ENCODE results near the gene BSG.

Gene BSG

GRCh38 chr19:609004-609346, 36.6 kb downstream of the BSG start:
- FAIRE-seq: no peak
- DNase-seq (ENCODE audit: insufficient read length, low spot score): no peak
- TF ChIP-seq SPI1 (IDR thresholded peaks at IDR 0.05; ENCODE audit: low read depth, low read length): no peak
- no peak for TF ChIP-seq PAX5 (IDR thresholded peaks at IDR 0.05; ENCODE audit: insufficient read depth, low read length, severe bottlenecking)
- no peak for TF ChIP-seq TAF1 (IDR thresholded peaks at IDR 0.05; ENCODE audit: low read depth, low read length)
- no peak for TF ChIP-seq POU2F2 (IDR thresholded peaks at IDR 0.05; ENCODE audit: low read depth, low read length)
- no peak for TF ChIP-seq POLR2A (IDR thresholded peaks at IDR 0.05; ENCODE audit: low read depth, low read length)
- TF ChIP-seq POLR2AphosphoS5 (IDR thresholded peaks at IDR 0.05; ENCODE audit: low read depth, low read length): no peak

- no peak for FAIRE-seq
- no peak for DNase-seq (ENCODE audit: insufficient read length, low spot score)
- TF ChIP-seq PAX5 (IDR thresholded peaks at IDR 0.05; ENCODE audit: insufficient read depth, low read length, severe bottlenecking) (no peak), TAF1 (IDR thresholded peaks at IDR 0.05; ENCODE audit: low read depth, low read length) (no peak), SPI1 (IDR thresholded peaks at IDR 0.05; ENCODE audit: low read depth, low read length) (no peak)
Observed at GRCh38 chr19:610071-610800, 37.8 kb downstream of the BSG start.

- TF ChIP-seq PAX5 (IDR thresholded peaks at IDR 0.05; ENCODE audit: insufficient read depth, low read length, severe bottlenecking) (no peak), TAF1 (IDR thresholded peaks at IDR 0.05; ENCODE audit: low read depth, low read length) (no peak), SPI1 (IDR thresholded peaks at IDR 0.05; ENCODE audit: low read depth, low read length) (no peak), POU2F2 (IDR thresholded peaks at IDR 0.05; ENCODE audit: low read depth, low read length) (no peak), POLR2AphosphoS5 (IDR thresholded peaks at IDR 0.05; ENCODE audit: low read depth, low read length) (no peak), POLR2A (IDR thresholded peaks at IDR 0.05; ENCODE audit: low read depth, low read length) (no peak)
- FAIRE-seq: peak; percentile 94
- DNase-seq (ENCODE audit: insufficient read length, low spot score): peak; percentile 78
Observed at GRCh38 chr19:610801-611480, 38.5 kb downstream of the BSG start.

DNA sequence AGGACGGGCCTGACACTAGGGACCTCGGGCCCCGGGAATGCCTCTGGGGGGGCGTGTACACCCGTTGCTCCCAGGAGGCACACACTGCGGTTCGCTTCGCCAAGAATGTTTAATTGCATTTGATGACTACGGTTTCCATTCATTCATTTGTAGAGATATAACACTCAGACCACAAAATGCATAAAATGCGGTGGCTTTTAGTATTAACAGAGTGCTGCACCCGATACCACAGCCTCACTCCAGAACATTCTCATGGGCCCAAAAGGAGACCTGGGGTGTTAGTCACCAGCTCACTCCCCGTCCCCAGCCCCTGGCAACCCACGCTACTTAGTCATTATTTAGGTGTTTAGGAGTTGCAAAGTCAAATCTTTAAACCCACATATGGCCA, 39.1 kb downstream of the BSG start:
- TF ChIP-seq POU2F2 (IDR thresholded peaks at IDR 0.05; ENCODE audit: low read depth, low read length) (no peak), TAF1 (IDR thresholded peaks at IDR 0.05; ENCODE audit: low read depth, low read length) (no peak), POLR2A (IDR thresholded peaks at IDR 0.05; ENCODE audit: low read depth, low read length) (no peak), SPI1 (IDR thresholded peaks at IDR 0.05; ENCODE audit: low read depth, low read length) (no peak), PAX5 (IDR thresholded peaks at IDR 0.05; ENCODE audit: insufficient read depth, low read length, severe bottlenecking) (no peak), POLR2AphosphoS5 (IDR thresholded peaks at IDR 0.05; ENCODE audit: low read depth, low read length) (no peak)
- DNase-seq (ENCODE audit: insufficient read length, low spot score) (no peak), FAIRE-seq (no peak)

- TF ChIP-seq POU2F2 (IDR thresholded peaks at IDR 0.05; ENCODE audit: low read depth, low read length) (no peak), POLR2A (IDR thresholded peaks at IDR 0.05; ENCODE audit: low read depth, low read length) (no peak), POLR2AphosphoS5 (IDR thresholded peaks at IDR 0.05; ENCODE audit: low read depth, low read length) (no peak), SPI1 (IDR thresholded peaks at IDR 0.05; ENCODE audit: low read depth, low read length) (no peak), PAX5 (IDR thresholded peaks at IDR 0.05; ENCODE audit: insufficient read depth, low read length, severe bottlenecking) (no peak), TAF1 (IDR thresholded peaks at IDR 0.05; ENCODE audit: low read depth, low read length) (no peak)
- FAIRE-seq (no peak), DNase-seq (ENCODE audit: insufficient read length, low spot score) (no peak)
Observed at GRCh38 chr19:612941-613340, 40.5 kb downstream of the BSG start.

DNA sequence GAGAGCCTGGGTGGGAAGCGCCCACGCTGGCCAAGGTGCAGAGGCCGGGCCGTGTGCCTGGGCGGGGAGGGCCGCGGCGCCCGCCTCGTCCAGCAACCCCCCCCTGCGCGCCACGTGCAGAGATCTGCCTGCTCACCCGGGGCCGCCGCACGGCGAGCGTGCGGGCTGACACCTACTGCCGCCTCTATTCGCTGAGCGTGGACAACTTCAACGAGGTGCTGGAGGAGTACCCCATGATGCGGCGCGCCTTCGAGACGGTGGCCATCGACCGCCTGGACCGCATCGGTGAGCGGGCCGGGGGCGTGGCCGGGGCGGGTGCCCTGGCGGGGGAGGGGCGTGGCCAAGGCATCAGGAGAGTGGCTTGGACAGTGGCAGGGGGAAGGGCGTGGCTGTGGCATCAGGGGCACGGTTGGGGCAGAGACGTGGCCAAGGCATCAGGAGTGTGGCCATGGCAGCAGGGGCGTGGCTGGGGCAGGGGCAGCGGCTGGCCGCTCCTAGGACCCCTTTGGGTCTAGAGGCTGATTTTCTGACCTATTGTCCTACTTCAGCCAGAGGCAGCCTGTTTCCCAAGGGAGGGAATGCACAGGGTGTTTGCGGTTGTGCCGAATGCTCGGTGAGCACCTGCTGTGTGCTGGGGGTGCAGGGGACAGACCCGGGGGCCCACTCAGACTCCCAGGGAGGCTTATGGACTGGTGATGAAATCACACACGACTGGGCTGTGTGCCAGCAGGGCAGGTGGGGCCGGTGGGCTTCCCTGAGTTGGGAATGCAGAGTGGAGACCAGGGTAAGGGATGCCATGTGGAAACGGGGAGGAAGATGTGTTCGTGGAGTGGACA, 41.6 kb downstream of the BSG start:
- TF ChIP-seq POU2F2 (IDR thresholded peaks at IDR 0.05; ENCODE audit: low read depth, low read length): no peak
- no peak for DNase-seq (ENCODE audit: insufficient read length, low spot score)
- no peak for FAIRE-seq

GRCh38 chr19:615619-616018, 43.2 kb downstream of the BSG start:
- FAIRE-seq: peak; percentile 23
- DNase-seq (ENCODE audit: insufficient read length, low spot score): no peak

DNA sequence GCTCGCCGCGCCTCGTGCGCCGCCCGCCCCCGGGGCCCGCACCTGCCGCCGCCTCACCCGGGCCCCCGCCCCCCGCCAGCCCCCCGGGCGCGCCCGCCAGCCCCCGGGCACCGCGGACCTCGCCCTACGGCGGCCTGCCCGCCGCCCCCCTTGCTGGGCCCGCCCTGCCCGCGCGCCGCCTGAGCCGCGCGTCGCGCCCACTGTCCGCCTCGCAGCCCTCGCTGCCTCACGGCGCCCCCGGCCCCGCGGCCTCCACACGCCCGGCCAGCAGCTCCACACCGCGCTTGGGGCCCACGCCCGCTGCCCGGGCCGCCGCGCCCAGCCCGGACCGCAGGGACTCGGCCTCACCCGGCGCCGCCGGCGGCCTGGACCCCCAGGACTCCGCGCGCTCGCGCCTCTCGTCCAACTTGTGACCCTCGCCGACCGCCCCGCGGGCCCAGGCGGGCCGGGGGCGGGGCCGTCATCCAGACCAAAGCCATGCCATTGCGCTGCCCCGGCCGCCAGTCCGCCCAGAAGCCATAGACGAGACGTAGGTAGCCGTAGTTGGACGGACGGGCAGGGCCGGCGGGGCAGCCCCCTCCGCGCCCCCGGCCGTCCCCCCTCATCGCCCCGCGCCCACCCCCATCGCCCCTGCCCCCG, 43.8 kb downstream of the BSG start:
- no peak for FAIRE-seq
- TF ChIP-seq POLR2A (IDR thresholded peaks at IDR 0.05; ENCODE audit: low read depth, low read length) (no peak), TAF1 (IDR thresholded peaks at IDR 0.05; ENCODE audit: low read depth, low read length) (no peak), POLR2AphosphoS5 (IDR thresholded peaks at IDR 0.05; ENCODE audit: low read depth, low read length) (no peak), SPI1 (IDR thresholded peaks at IDR 0.05; ENCODE audit: low read depth, low read length) (no peak), POU2F2 (IDR thresholded peaks at IDR 0.05; ENCODE audit: low read depth, low read length) (no peak), PAX5 (IDR thresholded peaks at IDR 0.05; ENCODE audit: insufficient read depth, low read length, severe bottlenecking) (no peak)
- no peak for DNase-seq (ENCODE audit: insufficient read length, low spot score)

More at GRCh38 chr19:615619-616018, 43.2 kb downstream of the BSG start:
- TF ChIP-seq POLR2A (IDR thresholded peaks at IDR 0.05; ENCODE audit: low read depth, low read length) (no peak), POU2F2 (IDR thresholded peaks at IDR 0.05; ENCODE audit: low read depth, low read length) (no peak), PAX5 (IDR thresholded peaks at IDR 0.05; ENCODE audit: insufficient read depth, low read length, severe bottlenecking) (no peak), POLR2AphosphoS5 (IDR thresholded peaks at IDR 0.05; ENCODE audit: low read depth, low read length) (no peak), SPI1 (IDR thresholded peaks at IDR 0.05; ENCODE audit: low read depth, low read length) (no peak), TAF1 (IDR thresholded peaks at IDR 0.05; ENCODE audit: low read depth, low read length) (no peak)

All from GM12891 (cell line).